Activated gamma-delta T cell (primary cell): ENCODE results near the gene SYT5.

Experiments used
- DNase-seq: peaks from one replicate; lab custom pipeline; 2025; lab: John Stamatoyannopoulos, UW

The SYT5 gene

GRCh38 chr19:55146705-55147273 lies 33.3 kb downstream of the SYT5 start:
- no peak for DNase-seq

GRCh38 chr19:55146078-55146704 lies 33.9 kb downstream of the SYT5 start:
- DNase-seq, result no peak

GRCh38 chr19:55145232-55145631 lies 34.9 kb downstream of the SYT5 start:
- no peak for DNase-seq

GRCh38 chr19:55141696-55142095 lies 38.4 kb downstream of the SYT5 start:
- DNase-seq, result no peak

GRCh38 chr19:55137915-55138314 lies 42.2 kb downstream of the SYT5 start:
- no peak for DNase-seq

GRCh38 chr19:55136399-55137102 lies 43.5 kb downstream of the SYT5 start:
- DNase-seq, result no peak

GRCh38 chr19:55134736-55135135 lies 45.4 kb downstream of the SYT5 start:
- DNase-seq, result no peak

GRCh38 chr19:55133639-55134444 lies 46.2 kb downstream of the SYT5 start:
- DNase-seq, result no peak

- no peak for DNase-seq
Observed at GRCh38 chr19:55132453-55133129, 47.5 kb downstream of the SYT5 start.

- no peak for DNase-seq
Observed at GRCh38 chr19:55131421-55131820, 48.7 kb downstream of the SYT5 start.
